Stomach smooth muscle (tissue), 2 donors: ENCODE results near the gene POLRMT.

ENCODE experiments used
- H3K27ac ChIP-seq: one replicate; pipeline ENCODE4 v1.7.0; 2013; ENCODE audit warnings: mild to moderate bottlenecking, low read length, inconsistent platforms
- H3K27me3 ChIP-seq, 2 donors: one replicate each; pipeline ENCODE4 v1.7.0; 2013; ENCODE audit warnings: low read length in 2 of 2; ENCODE audit not compliant: insufficient read depth in 2 of 2, control insufficient read depth in 1 of 2
- H3K36me3 ChIP-seq, 2 donors: one replicate each; pipeline ENCODE4 v1.7.0; 2013; ENCODE audit warnings: low read length in 2 of 2; ENCODE audit not compliant: control insufficient read depth in 2 of 2, insufficient read depth in 2 of 2
- H3K4me1 ChIP-seq: one replicate; pipeline ENCODE4 v1.7.0; 2013; ENCODE audit warnings: low read length; ENCODE audit not compliant: control insufficient read depth, insufficient read depth
- H3K4me3 ChIP-seq, 2 donors: one replicate each; pipeline ENCODE4 v1.7.0; 2013; ENCODE audit warnings: low read length in 2 of 2
- H3K9ac ChIP-seq, 2 donors: one replicate each; pipeline ENCODE4 v1.7.0; 2013; ENCODE audit warnings: low read length in 2 of 2, mild to moderate bottlenecking in 1 of 2
- H3K9me3 ChIP-seq, 2 donors: one replicate each; pipeline ENCODE4 v1.7.0; 2013; ENCODE audit warnings: low read length in 2 of 2; ENCODE audit not compliant: control insufficient read depth in 2 of 2
- donor health status: healthy.
- donor health status: Pancreatic carcinoma.

POLRMT gene

DNA sequence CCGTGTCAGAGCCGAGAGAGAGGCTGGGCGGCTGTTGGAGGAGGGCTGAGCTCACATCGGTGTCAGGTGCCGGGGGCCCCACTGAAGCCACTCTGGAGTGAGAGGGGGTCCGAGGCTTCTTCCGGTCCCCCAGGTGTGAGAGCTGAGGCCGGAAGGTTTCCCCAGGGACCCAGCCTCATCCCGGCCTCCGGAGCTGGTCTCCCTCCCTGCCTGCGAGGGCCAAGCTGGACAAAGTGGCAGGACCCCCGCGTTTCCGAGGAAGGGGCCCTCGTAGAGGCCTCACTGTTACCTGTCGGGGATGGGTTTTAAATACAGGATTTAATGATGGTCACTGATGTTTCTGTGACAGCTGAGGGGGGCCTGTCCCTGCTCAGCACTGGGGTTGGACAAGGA lies 37.1 kb downstream of the POLRMT start:
- H3K27ac ChIP-seq = no peak overlapping the region
- H3K4me1 ChIP-seq = peaks cover 2% of the 10 kb centered on the region
- H3K9me3 ChIP-seq = no peaks in the 10 kb centered on the region
- H3K27me3 ChIP-seq = peaks cover 14 to 17% of the 10 kb centered on the region in 2 donors
- no peak overlapping the region for H3K4me3 ChIP-seq
- no peaks in the 10 kb centered on the region for H3K36me3 ChIP-seq
- H3K9ac ChIP-seq = no peak overlapping the region

DNA sequence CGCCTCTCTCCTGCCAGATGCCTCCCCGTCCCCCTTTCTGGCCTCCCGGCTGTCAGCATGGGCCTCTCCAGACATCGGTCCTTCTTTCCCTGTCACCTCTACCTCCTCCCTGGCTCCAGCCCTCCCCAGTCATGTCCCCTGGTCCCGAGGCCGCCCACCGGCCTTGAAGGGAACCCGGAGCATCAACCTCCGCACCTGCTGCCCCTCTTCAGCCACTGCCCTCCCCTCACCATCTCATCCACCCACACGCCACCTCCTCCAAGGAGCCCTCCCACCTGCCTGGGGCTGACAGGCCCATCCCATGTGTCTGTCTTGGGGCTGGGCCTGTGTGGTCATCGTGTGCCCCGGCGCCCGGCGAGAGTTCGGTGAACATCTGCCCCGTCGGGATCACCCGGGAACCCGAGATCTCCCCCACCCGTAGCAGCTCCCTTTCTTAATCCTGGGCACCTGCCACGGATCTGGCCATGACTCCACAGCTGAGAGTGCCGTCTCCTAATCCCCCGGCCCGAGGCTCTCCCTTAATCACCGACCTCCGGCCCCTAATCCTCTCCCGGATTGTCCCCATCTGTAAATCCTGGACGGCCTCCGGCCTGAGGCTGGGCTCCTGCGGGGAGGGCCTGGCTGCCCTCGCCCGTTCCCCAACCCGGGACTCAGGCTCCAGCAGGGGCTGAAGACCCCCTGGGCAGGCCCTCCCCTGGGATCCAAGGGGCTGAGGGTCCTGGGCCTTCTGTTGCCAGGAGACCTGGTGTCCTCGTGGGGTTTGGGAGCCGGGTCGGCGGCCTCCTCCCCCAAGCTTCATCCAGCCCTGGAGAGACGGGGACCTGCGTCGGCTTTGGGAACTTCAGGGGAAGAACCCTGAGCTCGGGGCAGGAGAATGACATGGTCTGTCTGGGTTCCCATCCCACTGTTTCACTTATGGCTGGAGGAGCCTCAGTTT lies 37.7 kb downstream of the POLRMT start:
- Histone ChIP-seq H3K36me3 (no peaks in the 10 kb centered on the region), H3K27ac (no peak overlapping the region), H3K9ac (no peak overlapping the region), H3K9me3 (no peaks in the 10 kb centered on the region), H3K4me1 (peaks cover 2% of the 10 kb centered on the region), H3K27me3 (peaks cover 16 to 23% of the 10 kb centered on the region in 2 donors), H3K4me3 (no peak overlapping the region)

DNA sequence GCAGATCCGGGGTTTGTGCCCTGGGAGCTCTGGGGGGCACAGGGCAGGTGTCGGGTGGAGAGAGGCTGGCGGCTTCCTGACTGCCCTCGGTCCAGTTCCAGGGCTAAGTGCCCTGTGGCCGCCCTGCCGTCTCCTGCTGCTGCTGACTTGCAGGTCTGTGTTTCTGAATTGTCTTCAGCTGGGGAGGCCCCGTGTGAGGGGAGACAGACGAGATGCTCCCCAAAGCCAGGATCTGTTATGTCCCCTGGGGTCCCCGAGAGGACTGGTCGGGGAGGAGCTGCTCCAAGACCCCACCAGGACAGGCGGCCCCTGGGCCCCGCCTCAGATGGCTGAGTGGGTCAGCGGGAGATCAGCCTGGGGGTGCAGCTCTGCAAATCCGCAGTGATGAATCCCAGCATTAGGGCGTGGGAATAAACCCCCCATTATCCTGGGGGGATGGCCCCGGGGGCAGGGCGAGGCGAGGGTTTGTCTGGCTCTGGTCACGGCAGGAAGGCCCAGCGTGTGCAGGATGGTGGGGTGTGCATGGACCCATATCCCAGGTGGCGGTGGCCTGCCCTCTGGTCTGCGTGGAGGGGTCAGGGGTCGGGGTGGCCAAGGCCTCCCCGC lies 39.0 kb downstream of the POLRMT start:
- H3K4me1 ChIP-seq = peaks cover 6% of the 10 kb centered on the region
- peaks cover 16 to 28% of the 10 kb centered on the region in 2 donors for H3K27me3 ChIP-seq
- no peak overlapping the region for H3K9ac ChIP-seq
- H3K4me3 ChIP-seq = no peak overlapping the region
- H3K9me3 ChIP-seq = no peaks in the 10 kb centered on the region
- H3K36me3 ChIP-seq = no peaks in the 10 kb centered on the region
- H3K27ac ChIP-seq = no peak overlapping the region

DNA sequence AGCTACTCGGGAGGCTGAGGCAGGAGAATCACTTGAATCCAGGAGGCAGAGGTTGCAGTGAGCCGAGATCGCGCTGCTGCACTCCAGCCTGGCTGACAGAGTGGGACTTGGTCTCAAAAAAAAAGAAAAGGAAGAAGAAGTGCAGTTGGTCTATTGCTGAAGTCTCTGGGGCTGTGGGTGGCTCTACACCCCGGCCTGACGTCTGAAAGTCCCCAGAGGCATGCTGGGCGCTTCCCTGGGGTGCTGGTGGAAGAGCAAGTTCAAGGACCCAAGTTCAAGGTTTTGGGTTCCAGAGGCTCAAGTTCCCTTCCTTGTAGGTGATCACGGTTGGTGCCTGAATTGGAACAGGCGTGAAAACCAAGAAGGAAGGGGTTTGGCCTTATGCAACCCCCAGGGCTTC lies 39.8 kb downstream of the POLRMT start:
- H3K27me3 ChIP-seq = peaks cover 24 to 34% of the 10 kb centered on the region in 2 donors

DNA sequence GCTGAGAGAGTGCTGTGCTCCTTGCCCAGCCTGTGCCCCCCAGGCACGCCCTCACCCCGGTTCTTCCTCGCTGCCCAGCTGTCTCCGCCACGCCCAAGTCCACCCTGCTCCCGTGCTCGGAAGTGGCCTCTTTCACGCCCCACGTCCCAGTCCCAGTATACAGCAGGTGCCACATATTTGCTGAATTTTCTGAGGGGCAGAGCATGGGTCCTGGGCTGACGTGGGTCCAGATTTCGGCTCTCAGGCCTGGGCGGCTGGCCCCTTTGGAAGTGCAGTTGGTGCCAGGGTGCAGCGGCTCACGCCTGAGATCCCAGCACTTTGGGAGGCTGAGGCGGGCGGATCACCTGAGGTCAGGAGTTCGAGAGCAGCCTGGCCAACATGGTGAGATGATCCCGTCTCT lies 40.3 kb downstream of the POLRMT start:
- Histone ChIP-seq H3K27ac (no peak overlapping the region), H3K27me3 (peaks cover 26 to 39% of the 10 kb centered on the region in 2 donors), H3K36me3 (no peaks in the 10 kb centered on the region), H3K9ac (no peak overlapping the region), H3K4me1 (peaks cover 18% of the 10 kb centered on the region), H3K9me3 (no peaks in the 10 kb centered on the region), H3K4me3 (no peak overlapping the region)

More for the DNA sequence above, 39.8 kb downstream of the POLRMT start:
- H3K9me3 ChIP-seq = no peaks in the 10 kb centered on the region
- H3K9ac ChIP-seq = no peak overlapping the region
- H3K36me3 ChIP-seq = no peaks in the 10 kb centered on the region
- peaks cover 14% of the 10 kb centered on the region for H3K4me1 ChIP-seq
- no peak overlapping the region for H3K4me3 ChIP-seq
- H3K27ac ChIP-seq = no peak overlapping the region

DNA sequence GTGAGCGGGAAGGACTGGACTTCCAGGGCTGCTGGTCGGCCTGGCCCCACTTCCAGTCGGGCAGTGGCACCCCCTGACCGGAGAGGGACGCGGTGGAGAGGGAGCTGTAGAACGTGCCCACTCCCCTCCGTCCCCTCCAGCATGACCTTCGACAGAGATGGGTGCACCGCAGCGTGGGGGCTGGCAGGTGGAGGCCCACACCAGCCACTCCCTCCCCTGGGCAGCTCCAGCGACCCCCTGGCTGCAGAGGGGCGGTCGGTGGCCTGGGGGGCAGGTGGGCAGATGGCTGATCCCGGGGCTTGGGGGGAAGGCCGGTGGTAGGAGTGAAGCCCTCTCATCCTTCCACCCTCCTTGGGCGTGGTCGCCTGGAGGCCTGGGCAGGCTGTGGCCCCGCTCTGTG lies 41.2 kb downstream of the POLRMT start:
- H3K9ac ChIP-seq = no peak overlapping the region
- H3K4me1 ChIP-seq = peaks cover 18% of the 10 kb centered on the region
- H3K27me3 ChIP-seq = peaks cover 27 to 40% of the 10 kb centered on the region in 2 donors
- no peaks in the 10 kb centered on the region for H3K9me3 ChIP-seq
- no peak overlapping the region for H3K27ac ChIP-seq
- H3K36me3 ChIP-seq = no peaks in the 10 kb centered on the region
- H3K4me3 ChIP-seq = no peak overlapping the region

DNA sequence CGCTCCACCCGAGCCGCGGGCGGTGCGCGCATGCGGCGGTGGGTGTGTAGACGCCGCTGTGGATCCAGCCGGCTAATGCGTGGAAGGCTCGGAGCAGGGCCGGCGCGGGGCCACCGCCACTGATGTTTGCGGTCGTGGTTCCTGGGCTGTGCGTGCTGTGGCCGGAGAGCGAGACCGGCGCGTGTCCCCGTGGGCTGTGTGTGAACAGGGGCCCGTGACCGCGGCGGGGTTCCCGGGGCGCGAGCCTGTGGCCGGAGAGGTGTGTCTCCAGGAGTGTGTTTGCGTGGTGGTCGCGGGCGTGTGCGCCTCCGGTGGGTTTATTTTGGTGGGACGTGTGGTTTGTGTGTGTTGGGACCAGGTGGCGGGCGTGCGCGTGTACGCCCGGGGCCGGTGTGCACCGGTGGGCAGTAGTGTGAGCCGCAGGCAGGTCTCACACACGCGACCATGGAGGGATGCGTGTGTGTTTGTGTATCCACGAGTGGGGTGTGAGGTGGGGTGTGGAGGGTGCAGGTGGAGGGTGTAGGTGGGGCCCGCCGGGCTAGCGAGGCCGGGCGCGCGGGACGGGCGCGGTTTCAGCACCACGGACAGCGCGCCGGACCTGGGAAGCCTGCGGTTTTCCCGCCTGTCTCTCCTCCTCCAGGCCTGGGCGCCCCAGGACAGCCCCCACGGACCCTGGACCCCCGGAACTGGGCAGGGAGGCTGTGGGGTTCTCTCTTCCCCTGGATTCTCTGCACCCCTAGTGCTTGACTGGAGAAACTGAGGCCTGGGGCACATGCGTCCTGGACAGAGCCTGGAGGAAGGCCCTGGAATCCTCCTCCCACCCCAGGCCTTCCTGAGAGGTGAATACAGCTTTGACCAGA lies 42.0 kb downstream of the POLRMT start:
- H3K9ac ChIP-seq = no peak overlapping the region
- no peak overlapping the region for H3K27ac ChIP-seq
- no peaks in the 10 kb centered on the region for H3K9me3 ChIP-seq
- no peak overlapping the region for H3K4me3 ChIP-seq
- peaks cover 18% of the 10 kb centered on the region for H3K4me1 ChIP-seq
- peaks cover 27 to 40% of the 10 kb centered on the region in 2 donors for H3K27me3 ChIP-seq
- H3K36me3 ChIP-seq = no peaks in the 10 kb centered on the region

DNA sequence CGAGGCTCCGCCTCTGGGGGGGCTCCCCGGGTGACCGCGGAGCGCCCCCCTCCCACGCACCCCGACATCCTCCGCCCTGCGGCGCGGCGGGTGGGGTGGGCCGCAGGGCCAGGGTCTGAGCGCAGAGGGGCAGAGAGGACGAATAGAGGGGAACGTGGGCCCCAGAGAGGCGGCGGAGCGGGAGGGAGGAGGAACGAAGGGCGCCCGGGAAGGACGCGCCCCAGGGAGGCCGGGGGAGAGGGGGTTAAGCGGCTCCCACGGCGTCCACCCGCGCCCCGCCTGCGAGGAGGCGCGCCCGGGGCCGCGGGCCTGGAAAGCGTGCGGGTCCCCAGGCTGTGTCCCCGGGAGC lies 42.6 kb downstream of the POLRMT start:
- Histone ChIP-seq H3K27me3 (peaks cover 27 to 42% of the 10 kb centered on the region in 2 donors), H3K9ac (no peak overlapping the region), H3K36me3 (no peaks in the 10 kb centered on the region), H3K9me3 (no peaks in the 10 kb centered on the region), H3K4me3 (no peak overlapping the region), H3K27ac (no peak overlapping the region), H3K4me1 (peaks cover 18% of the 10 kb centered on the region)

DNA sequence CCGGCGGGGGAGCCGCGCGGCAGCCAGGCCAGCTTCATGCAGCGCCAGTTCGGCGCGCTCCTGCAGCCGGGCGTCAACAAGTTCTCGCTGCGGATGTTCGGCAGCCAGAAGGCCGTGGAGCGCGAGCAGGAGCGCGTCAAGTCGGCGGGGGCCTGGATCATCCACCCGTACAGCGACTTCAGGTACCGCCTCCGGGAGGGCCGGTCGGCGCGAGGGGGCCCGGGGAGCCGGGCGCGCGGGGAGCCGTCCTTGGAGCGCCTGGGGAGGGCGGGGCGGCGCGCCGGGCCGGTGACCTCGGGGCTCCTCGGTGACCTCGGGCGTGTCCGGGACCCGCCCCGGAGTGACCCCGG lies 43.0 kb downstream of the POLRMT start:
- Histone ChIP-seq H3K36me3 (no peaks in the 10 kb centered on the region), H3K27me3 (peaks cover 27 to 44% of the 10 kb centered on the region in 2 donors), H3K27ac (no peak overlapping the region), H3K4me3 (no peak overlapping the region), H3K9ac (no peak overlapping the region), H3K9me3 (no peaks in the 10 kb centered on the region), H3K4me1 (peaks cover 18% of the 10 kb centered on the region)

DNA sequence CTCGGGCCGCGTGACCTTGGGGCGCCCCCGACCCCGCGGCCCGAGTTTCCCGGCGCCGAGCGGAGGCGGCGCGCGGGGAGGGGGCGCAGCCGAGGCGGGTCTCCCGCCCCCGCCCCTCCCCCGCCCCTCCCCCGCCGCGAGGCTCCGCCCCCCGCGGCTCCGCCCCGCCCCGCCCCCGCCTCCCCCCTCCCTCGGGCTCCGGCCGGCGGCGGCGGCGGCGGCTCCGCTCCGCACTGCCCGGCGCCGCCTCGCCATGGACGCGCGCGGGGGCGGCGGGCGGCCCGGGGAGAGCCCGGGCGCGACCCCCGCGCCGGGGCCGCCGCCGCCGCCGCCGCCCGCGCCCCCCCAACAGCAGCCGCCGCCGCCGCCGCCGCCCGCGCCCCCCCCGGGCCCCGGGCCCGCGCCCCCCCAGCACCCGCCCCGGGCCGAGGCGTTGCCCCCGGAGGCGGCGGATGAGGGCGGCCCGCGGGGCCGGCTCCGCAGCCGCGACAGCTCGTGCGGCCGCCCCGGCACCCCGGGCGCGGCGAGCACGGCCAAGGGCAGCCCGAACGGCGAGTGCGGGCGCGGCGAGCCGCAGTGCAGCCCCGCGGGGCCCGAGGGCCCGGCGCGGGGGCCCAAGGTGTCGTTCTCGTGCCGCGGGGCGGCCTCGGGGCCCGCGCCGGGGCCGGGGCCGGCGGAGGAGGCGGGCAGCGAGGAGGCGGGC lies 43.5 kb downstream of the POLRMT start, which contains the start of gene HCN2:
Gene HCN2 (plus strand): TSS at position 189 of the 703 bp plus-strand sequence. CDS start 65 bp downstream, at position 254.
- H3K9ac ChIP-seq = no peak within 1 kb of the TSS
- H3K27ac ChIP-seq = no peak within 1 kb of the TSS
- H3K4me3 ChIP-seq = no peak within 1 kb of the TSS
- no peaks in the 10 kb centered on the region for H3K9me3 ChIP-seq
- peaks cover 18% of the 10 kb centered on the region for H3K4me1 ChIP-seq
- H3K27me3 ChIP-seq = peaks cover 27 to 44% of the 10 kb centered on the region in 2 donors
- no peaks in the 10 kb centered on the region for H3K36me3 ChIP-seq
